HepG2 (cell line): ENCODE data around the gene RPH3AL. TPM values are rescaled to one million over a fixed set of nuclear protein-coding genes. Genes with fewer than 3 reads are reported as not detected.

ENCODE experiments used
- ATAC-seq: fragments of 200-7000 bp; cut with Tn5 transposase; 3 replicates; pipeline ENCODE4 v1.9.1; 2020; ENCODE audit warnings: mild to moderate bottlenecking, moderate library complexity
- BruUV-seq: library from RNA; stranded (reverse); fragments of 400-500 nt; replicated peaks from 2 replicates; lab custom pipeline; 2021; lab: Mats Ljungman, UMichigan
- CTCF ChIA-PET: fragments of 300-600 bp; formaldehyde crosslinking; extraction: SDS; loops from one replicate; lab custom pipeline; 2021; ENCODE audit warnings: low total read pairs, inconsistent platforms, low intra/inter-chr PET ratio; lab: Yijun Ruan, JAX
- POLR2A ChIA-PET: fragments of 350-600 bp; sonication (Branson Sonifier 250); formaldehyde crosslinking; loops from one replicate; lab custom pipeline; 2020; ENCODE audit warnings: antibody characterized with exemption, inconsistent platforms; lab: Yijun Ruan, JAX
- DNase-seq: peaks from one replicate; pipeline ENCODE4 v3.0.0-alpha.2; 2015; ENCODE audit warnings: low spot score
- FAIRE-seq: peaks from 3 replicates; lab custom pipeline; 2011; peaks lifted over from hg19 to GRCh38; lab: Jason Lieb, UNC
- H2AFZ ChIP-seq: one replicate; pipeline ENCODE4 v1.6.1; 2011; ENCODE audit warnings: low read length, inconsistent platforms
- H3K27ac ChIP-seq: fragments of 300-600 bp; 3 replicates; pipeline ENCODE4 v1.8.0; 2011; ENCODE audit warnings: mixed run types, mild to moderate bottlenecking, mixed read lengths, low read length, inconsistent platforms; ENCODE audit not compliant: insufficient read depth; ENCODE audit errors: extremely low read length
- H3K27me3 ChIP-seq, 2 experiments: fragments of 200-600 bp in 1 of 2; 2 replicates in 1 of 2; 3 replicates in 1 of 2; pipeline versions ENCODE4 v1.6.0 to v1.8.0; 2011; ENCODE audit warnings: low read length in 2 of 2, mild to moderate bottlenecking in 2 of 2, moderate library complexity in 2 of 2, inconsistent platforms in 1 of 2; ENCODE audit not compliant: insufficient read depth in 2 of 2, control insufficient read depth in 1 of 2
- H3K36me3 ChIP-seq, 2 experiments: fragments of 200-600 bp in 1 of 2; replicated peaks in 1 of 2; 2 replicates in 1 of 2; 3 replicates in 1 of 2; pipeline versions ENCODE4 v1.5.1 to v1.8.0; 2011; ENCODE audit warnings: low read length in 2 of 2, inconsistent platforms in 1 of 2; ENCODE audit not compliant: insufficient read depth in 2 of 2, control insufficient read depth in 1 of 2
- H3K4me1 ChIP-seq: 2 replicates; pipeline ENCODE4 v1.5.1; 2012; ENCODE audit warnings: low read length, inconsistent platforms; ENCODE audit not compliant: insufficient read depth
- H3K4me2 ChIP-seq: 2 replicates; pipeline ENCODE4 v1.6.0; 2011; ENCODE audit warnings: low read depth, low read length, inconsistent platforms
- H3K4me3 ChIP-seq, 3 experiments: fragments of 200-600 bp in 1 of 3; sonication (generic), shearing (Covaris generic) in 1 of 3; replicated peaks in 1 of 3; 2 replicates each; pipeline ENCODE4 v1.5.1; 2011 to 2016; ENCODE audit warnings: low read length in 3 of 3, inconsistent platforms in 2 of 3, low read depth in 2 of 3, mild to moderate bottlenecking in 2 of 3, control low read depth in 1 of 3, mixed read lengths in 1 of 3; ENCODE audit not compliant: insufficient read depth in 1 of 3
- H3K79me2 ChIP-seq: one replicate; pipeline ENCODE4 v1.6.1; 2011; ENCODE audit warnings: low read length, inconsistent platforms; ENCODE audit not compliant: insufficient read depth
- H3K9ac ChIP-seq: 2 replicates; pipeline ENCODE4 v1.6.0; 2011; ENCODE audit warnings: mild to moderate bottlenecking, low read depth, low read length, inconsistent platforms; ENCODE audit not compliant: insufficient read depth
- H3K9me3 ChIP-seq: 2 replicates; pipeline ENCODE4 v1.5.1; 2012; ENCODE audit warnings: mild to moderate bottlenecking, low read length
- H4K20me1 ChIP-seq: 2 replicates; pipeline ENCODE4 v1.6.0; 2011; ENCODE audit warnings: inconsistent platforms, mild to moderate bottlenecking, low read length, moderate library complexity; ENCODE audit not compliant: insufficient read depth
- EP300 ChIP-seq, 3 experiments: sonication (generic) in 1 of 3; formaldehyde crosslinking in 1 of 3; IDR thresholded peaks; 2 replicates each; pipeline versions ENCODE4 v1.5.1 to v1.6.1; 2011 to 2020; ENCODE audit warnings: low read depth in 2 of 3, low read length in 2 of 3, borderline replicate concordance in 1 of 3, improper control_type of control experiment in 1 of 3, mild to moderate bottlenecking in 1 of 3, missing genetic modification reagents in 1 of 3, moderate library complexity in 1 of 3
- HDAC1 ChIP-seq: sonication (generic); formaldehyde crosslinking; IDR thresholded peaks from 2 replicates; pipeline ENCODE4 v1.5.1; 2020; ENCODE audit warnings: mild to moderate bottlenecking, missing genetic modification reagents
- ISX ChIP-seq: sonication (generic); formaldehyde crosslinking; conservative IDR thresholded peaks from 2 replicates; pipeline ENCODE4 v1.5.0; 2020; ENCODE audit warnings: missing genetic modification reagents
- KLF15 ChIP-seq: sonication (generic); formaldehyde crosslinking; IDR thresholded peaks from 2 replicates; pipeline ENCODE4 v1.8.1; 2023; ENCODE audit warnings: borderline replicate concordance, mild to moderate bottlenecking, inconsistent platforms, missing genetic modification reagents, mixed read lengths
- RARG ChIP-seq: sonication (generic); formaldehyde crosslinking; IDR thresholded peaks from 2 replicates; pipeline ENCODE4 v1.4.0; 2020; ENCODE audit warnings: low read depth, mild to moderate bottlenecking, missing genetic modification reagents
- SOX13 ChIP-seq, 3 experiments: fragments of 450-650 bp in 1 of 3; sonication (generic) in 1 of 3; formaldehyde crosslinking in 1 of 3; IDR thresholded peaks in 2 of 3; conservative IDR thresholded peaks in 1 of 3; 2 replicates each; pipeline versions ENCODE4 v1.5.0 to v1.6.1; 2016 to 2020; ENCODE audit warnings: antibody characterized with exemption in 1 of 3, mild to moderate bottlenecking in 1 of 3, missing compliant biosample characterization in 1 of 3, missing genetic modification reagents in 1 of 3, moderate library complexity in 1 of 3
- ZMYM3 ChIP-seq: sonication (generic); formaldehyde crosslinking; IDR thresholded peaks from 2 replicates; pipeline ENCODE4 v1.5.1; 2020; ENCODE audit warnings: mild to moderate bottlenecking, missing genetic modification reagents
- ZNF121 ChIP-seq: sonication (generic); formaldehyde crosslinking; IDR thresholded peaks from 2 replicates; pipeline ENCODE4 v1.5.0; 2020; ENCODE audit warnings: mild to moderate bottlenecking, missing genetic modification reagents
- ZNF510 ChIP-seq: sonication (generic); formaldehyde crosslinking; IDR thresholded peaks from 2 replicates; pipeline ENCODE4 v1.4.0; 2020; ENCODE audit warnings: low read depth, mild to moderate bottlenecking, missing genetic modification reagents
- WGBS: methylation state at CpG from one replicate; pipeline ENCODE4 v1.1.6; 2017; ENCODE audit warnings: low lambda C conversion rate; 5-methylcytosine and 5-hydroxymethylcytosine counted together
- in situ Hi-C: cut with HindIII; loops from 2 replicates; pipeline ENCODE4 v1.10.0; 2017; ENCODE audit warnings: low pct_unique_long_range_greater_than_20kb; ENCODE audit not compliant: extremely low pct_ligation_motif_present
- intact Hi-C: fragments of 100-400 bp; cut with micrococcal nuclease; formaldehyde crosslinking; loops from one replicate; pipeline ENCODE4 v1.10.0; 2022; ENCODE audit not compliant: unreplicated experiment
- polyA plus RNA-seq, 8 experiments: library from polyadenylated mRNA; depleted of rRNA in 3 of 8; stranded (reverse) in 7 of 8; unstranded in 1 of 8; fragments of >200 nt; fragmentation: Illumina TruSeq in 4 of 8; extraction: Trizol in 4 of 8; gene quantifications; 2 replicates each; pipeline versions ENCODE4 v1.2.1 to v1.2.3, GENCODE V29; 2011 to 2016; ENCODE audit warnings: low read depth in 4 of 8, missing spikeins in 1 of 8, mixed read lengths in 1 of 8; ENCODE audit not compliant: insufficient read depth in 1 of 8
- total RNA-seq, 5 experiments: library from RNA; depleted of rRNA; stranded (reverse); fragments of >200 nt; fragmentation: Illumina TruSeq; extraction: Trizol; gene quantifications; 2 replicates each; pipeline ENCODE4 v1.2.3, GENCODE V29; 2016; ENCODE audit warnings: low read depth in 1 of 5
- TF ChIP-seq, protein P1 (sequence below): sonication (generic); formaldehyde crosslinking; IDR thresholded peaks from 2 replicates; pipeline ENCODE4 v1.5.0; 2020; ENCODE audit warnings: mild to moderate bottlenecking, missing genetic modification reagents
- TF ChIP-seq, protein P2 (sequence below): sonication (generic); formaldehyde crosslinking; IDR thresholded peaks from 2 replicates; pipeline ENCODE4 v1.4.0; 2020; ENCODE audit warnings: missing genetic modification reagents, mild to moderate bottlenecking, borderline replicate concordance
- TF ChIP-seq, protein P3 (sequence below): sonication (generic); formaldehyde crosslinking; IDR thresholded peaks from 2 replicates; pipeline ENCODE4 v1.4.0; 2020; ENCODE audit warnings: missing genetic modification reagents

The RPH3AL gene
- total and polyA plus RNA-seq, 2 of the 13 experiments (the other 11 are each of a cell fraction or from before 2014, with no cell fraction given): 7.8 to 16.4 TPM

DNA sequence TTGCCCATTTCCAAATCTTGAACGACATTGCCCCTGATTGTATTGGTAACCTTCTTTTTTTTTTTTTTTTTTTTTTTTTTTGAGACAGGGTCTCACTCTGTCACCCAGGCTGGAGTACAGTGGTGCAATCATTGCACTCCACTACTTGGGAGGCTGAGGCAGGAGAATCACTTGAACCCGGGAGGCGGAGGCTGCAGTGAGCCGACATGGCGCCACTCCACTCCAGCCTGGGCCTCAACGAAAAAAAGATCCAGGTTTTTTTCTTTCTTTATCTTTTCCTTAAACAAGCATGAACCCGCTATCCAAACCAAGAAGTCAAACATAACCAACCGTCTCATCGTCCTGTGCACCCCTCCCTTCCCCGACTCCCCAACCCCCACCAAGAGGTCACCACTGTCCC lies 47.6 kb upstream of the RPH3AL start:
- no peak for ATAC-seq
- no peak for FAIRE-seq
- Histone ChIP-seq H2AFZ (no peak overlapping the region), H3K9me3 (no peaks in the 10 kb centered on the region), H3K36me3 (no peaks in the 10 kb centered on the region), H3K9ac (no peak overlapping the region), H3K4me3 (no peak overlapping the region), H3K79me2 (no peaks in the 10 kb centered on the region), H3K4me1 (peaks cover 27% of the 10 kb centered on the region), H4K20me1 (no peaks in the 10 kb centered on the region), H3K4me2 (peak overlapping the region; percentile 38; the same call in 1 of the 2 replicates), H3K27ac (no peak overlapping the region), H3K27me3 (no peaks in the 10 kb centered on the region)
- ChIA-PET POLR2A (no interaction called here), CTCF (interaction anchor here (1.3 kb wide), 1 partner anchor 91 kb away, joined by 3 read pairs; no protein-coding TSS in a partner anchor)
- in situ Hi-C loops: no loop called here
- DNase-seq: no peak
- intact Hi-C loops: no loop called here
- BruUV-seq: no TSS peak
- TF ChIP-seq KLF15 (CRISPR knock-in tag) (no peak), EP300 (IDR thresholded peaks at IDR 0.05; ENCODE audit: low read depth in 2 of 2, low read length in 2 of 2) (0 out of 4 replicates have a peak, but pooled peaks of 1 of the 2 experiments have one; percentile 10), EP300 (CRISPR knock-in tag; IDR thresholded peaks at IDR 0.05; ENCODE audit: borderline replicate concordance) (no peak), RARG (CRISPR knock-in tag) (no peak), HDAC1 (CRISPR knock-in tag) (0 out of 2 replicates have a peak, but pooled peaks have one; percentile 22), ISX (no peak), ZNF121 (CRISPR knock-in tag) (no peak), SOX13 (IDR thresholded peaks at IDR 0.05) (no peak), SOX13 (CRISPR knock-in tag; conservative IDR thresholded peaks at IDR 0.05 in 1 of 2, IDR thresholded peaks at IDR 0.05 in 1 of 2) (no peak), ZMYM3 (CRISPR knock-in tag) (peak; percentile 55; the same call in 1 of the 2 replicates), ZNF510 (CRISPR knock-in tag) (no peak)
- TF ChIP-seq, protein P1, sequence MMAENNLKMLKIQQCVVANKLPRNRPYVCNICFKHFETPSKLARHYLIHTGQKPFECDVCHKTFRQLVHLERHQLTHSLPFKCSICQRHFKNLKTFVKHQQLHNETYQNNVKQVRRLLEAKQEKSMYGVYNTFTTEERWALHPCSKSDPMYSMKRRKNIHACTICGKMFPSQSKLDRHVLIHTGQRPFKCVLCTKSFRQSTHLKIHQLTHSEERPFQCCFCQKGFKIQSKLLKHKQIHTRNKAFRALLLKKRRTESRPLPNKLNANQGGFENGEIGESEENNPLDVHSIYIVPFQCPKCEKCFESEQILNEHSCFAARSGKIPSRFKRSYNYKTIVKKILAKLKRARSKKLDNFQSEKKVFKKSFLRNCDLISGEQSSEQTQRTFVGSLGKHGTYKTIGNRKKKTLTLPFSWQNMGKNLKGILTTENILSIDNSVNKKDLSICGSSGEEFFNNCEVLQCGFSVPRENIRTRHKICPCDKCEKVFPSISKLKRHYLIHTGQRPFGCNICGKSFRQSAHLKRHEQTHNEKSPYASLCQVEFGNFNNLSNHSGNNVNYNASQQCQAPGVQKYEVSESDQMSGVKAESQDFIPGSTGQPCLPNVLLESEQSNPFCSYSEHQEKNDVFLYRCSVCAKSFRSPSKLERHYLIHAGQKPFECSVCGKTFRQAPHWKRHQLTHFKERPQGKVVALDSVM (CRISPR knock-in tag): peak; percentile 89
- TF ChIP-seq, protein P2, sequence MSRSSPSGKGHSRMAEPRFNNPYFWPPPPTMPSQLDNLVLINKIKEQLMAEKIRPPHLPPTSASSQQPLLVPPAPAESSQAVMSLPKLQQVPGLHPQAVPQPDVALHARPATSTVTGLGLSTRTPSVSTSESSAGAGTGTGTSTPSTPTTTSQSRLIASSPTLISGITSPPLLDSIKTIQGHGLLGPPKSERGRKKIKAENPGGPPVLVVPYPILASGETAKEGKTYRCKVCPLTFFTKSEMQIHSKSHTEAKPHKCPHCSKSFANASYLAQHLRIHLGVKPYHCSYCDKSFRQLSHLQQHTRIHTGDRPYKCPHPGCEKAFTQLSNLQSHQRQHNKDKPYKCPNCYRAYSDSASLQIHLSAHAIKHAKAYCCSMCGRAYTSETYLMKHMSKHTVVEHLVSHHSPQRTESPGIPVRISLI (CRISPR knock-in tag): peak; percentile 53; the same call in 1 of the 2 replicates
- TF ChIP-seq, protein P3, sequence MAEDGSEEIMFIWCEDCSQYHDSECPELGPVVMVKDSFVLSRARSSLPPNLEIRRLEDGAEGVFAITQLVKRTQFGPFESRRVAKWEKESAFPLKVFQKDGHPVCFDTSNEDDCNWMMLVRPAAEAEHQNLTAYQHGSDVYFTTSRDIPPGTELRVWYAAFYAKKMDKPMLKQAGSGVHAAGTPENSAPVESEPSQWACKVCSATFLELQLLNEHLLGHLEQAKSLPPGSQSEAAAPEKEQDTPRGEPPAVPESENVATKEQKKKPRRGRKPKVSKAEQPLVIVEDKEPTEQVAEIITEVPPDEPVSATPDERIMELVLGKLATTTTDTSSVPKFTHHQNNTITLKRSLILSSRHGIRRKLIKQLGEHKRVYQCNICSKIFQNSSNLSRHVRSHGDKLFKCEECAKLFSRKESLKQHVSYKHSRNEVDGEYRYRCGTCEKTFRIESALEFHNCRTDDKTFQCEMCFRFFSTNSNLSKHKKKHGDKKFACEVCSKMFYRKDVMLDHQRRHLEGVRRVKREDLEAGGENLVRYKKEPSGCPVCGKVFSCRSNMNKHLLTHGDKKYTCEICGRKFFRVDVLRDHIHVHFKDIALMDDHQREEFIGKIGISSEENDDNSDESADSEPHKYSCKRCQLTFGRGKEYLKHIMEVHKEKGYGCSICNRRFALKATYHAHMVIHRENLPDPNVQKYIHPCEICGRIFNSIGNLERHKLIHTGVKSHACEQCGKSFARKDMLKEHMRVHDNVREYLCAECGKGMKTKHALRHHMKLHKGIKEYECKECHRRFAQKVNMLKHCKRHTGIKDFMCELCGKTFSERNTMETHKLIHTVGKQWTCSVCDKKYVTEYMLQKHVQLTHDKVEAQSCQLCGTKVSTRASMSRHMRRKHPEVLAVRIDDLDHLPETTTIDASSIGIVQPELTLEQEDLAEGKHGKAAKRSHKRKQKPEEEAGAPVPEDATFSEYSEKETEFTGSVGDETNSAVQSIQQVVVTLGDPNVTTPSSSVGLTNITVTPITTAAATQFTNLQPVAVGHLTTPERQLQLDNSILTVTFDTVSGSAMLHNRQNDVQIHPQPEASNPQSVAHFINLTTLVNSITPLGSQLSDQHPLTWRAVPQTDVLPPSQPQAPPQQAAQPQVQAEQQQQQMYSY: 0 out of 2 replicates have a peak, but pooled peaks have one; percentile 26
- 14% methylated on average over 10 of the region's 10 CpGs for WGBS
